Frontal cortex (tissue), 4 donors: ENCODE data around the gene CD36. TPM values are rescaled to one million over a fixed set of nuclear protein-coding genes. Genes with fewer than 3 reads are reported as not detected.

ENCODE experiments used
- DNase-seq, 2 donors: peaks; one replicate each; pipeline ENCODE4 v3.0.0; 2012; ENCODE audit warnings: low spot score in 2 of 2
- FAIRE-seq: peaks from 2 replicates; lab custom pipeline; 2012; peaks lifted over from hg19 to GRCh38; lab: Jason Lieb, UNC
- total RNA-seq: library from RNA; depleted of rRNA; stranded (reverse); fragments of >200 nt; gene quantifications from one replicate; pipeline ENCODE4 v1.2.3, GENCODE V29; 2014
- donor health status: control.
- donor health status: control.
- donor health status: control.

The CD36 gene
- total RNA-seq, 1 donor from 2014 or later, result 22.0 TPM

GRCh38 chr7:80623503-80624252, 14.8 kb upstream of the CD36 start:
- FAIRE-seq (no peak), DNase-seq (no peak)

- DNase-seq (no peak), FAIRE-seq (no peak)
Observed at GRCh38 chr7:80624763-80625162, 13.7 kb upstream of the CD36 start.

- FAIRE-seq, result no peak
- no peak for DNase-seq
Observed at GRCh38 chr7:80629023-80629422, 9.4 kb upstream of the CD36 start.

GRCh38 chr7:80630608-80631405, 7.6 kb upstream of the CD36 start:
- DNase-seq (no peak), FAIRE-seq (no peak)

- FAIRE-seq (no peak), DNase-seq (no peak)
Observed at GRCh38 chr7:80631421-80631820, 7.0 kb upstream of the CD36 start.

- no peak for FAIRE-seq
- no peak for DNase-seq
Observed at GRCh38 chr7:80632139-80632538, 6.3 kb upstream of the CD36 start.

GRCh38 chr7:80632819-80633218, 5.6 kb upstream of the CD36 start:
- FAIRE-seq (no peak), DNase-seq (no peak)

- DNase-seq, result no peak
- no peak for FAIRE-seq
Observed at GRCh38 chr7:80634505-80634904, 3.9 kb upstream of the CD36 start.

GRCh38 chr7:80635533-80635932, 2.9 kb upstream of the CD36 start:
- no peak for FAIRE-seq

GRCh38 chr7:80635998-80636397, 2.4 kb upstream of the CD36 start:
- FAIRE-seq (no peak), DNase-seq (no peak)

More at GRCh38 chr7:80635533-80635932, 2.9 kb upstream of the CD36 start:
- no peak for DNase-seq

GRCh38 chr7:80636709-80637108, 1.7 kb upstream of the CD36 start:
- DNase-seq, result no peak
- no peak for FAIRE-seq

GRCh38 chr7:80637454-80637853, 988 bp upstream of the CD36 start:
- FAIRE-seq, result no peak
- no peak for DNase-seq

- DNase-seq (no peak), FAIRE-seq (no peak)
Observed at GRCh38 chr7:80639011-80639410, 569 bp downstream of the CD36 start.

GRCh38 chr7:80640846-80641245, 2.4 kb downstream of the CD36 start:
- FAIRE-seq, result no peak

GRCh38 chr7:80641548-80641947, 3.1 kb downstream of the CD36 start:
- no peak for FAIRE-seq
- DNase-seq, result no peak

More at GRCh38 chr7:80640846-80641245, 2.4 kb downstream of the CD36 start:
- DNase-seq, result no peak

- DNase-seq, result no peak
- FAIRE-seq, result no peak
Observed at GRCh38 chr7:80642871-80643270, 4.4 kb downstream of the CD36 start.

- DNase-seq (no peak), FAIRE-seq (no peak)
Observed at GRCh38 chr7:80643336-80643915, 5.0 kb downstream of the CD36 start.

GRCh38 chr7:80644054-80644453, 5.6 kb downstream of the CD36 start:
- DNase-seq (no peak), FAIRE-seq (no peak)

GRCh38 chr7:80646083-80646865, 7.8 kb downstream of the CD36 start:
- FAIRE-seq, result no peak

GRCh38 chr7:80647436-80647835, 9.0 kb downstream of the CD36 start:
- no peak for DNase-seq
- FAIRE-seq, result no peak

More at GRCh38 chr7:80646083-80646865, 7.8 kb downstream of the CD36 start:
- no peak for DNase-seq
